Suppressor macrophage treated with lipopolysaccharide for 1 hour (primary cell): Measurements from ENCODE around the gene B9D2.

ENCODE experiments used
- DNase-seq, 3 donors: peaks; one replicate each; pipeline ENCODE4 v3.0.0-alpha.2; 2020 to 2022

B9D2 gene

DNA sequence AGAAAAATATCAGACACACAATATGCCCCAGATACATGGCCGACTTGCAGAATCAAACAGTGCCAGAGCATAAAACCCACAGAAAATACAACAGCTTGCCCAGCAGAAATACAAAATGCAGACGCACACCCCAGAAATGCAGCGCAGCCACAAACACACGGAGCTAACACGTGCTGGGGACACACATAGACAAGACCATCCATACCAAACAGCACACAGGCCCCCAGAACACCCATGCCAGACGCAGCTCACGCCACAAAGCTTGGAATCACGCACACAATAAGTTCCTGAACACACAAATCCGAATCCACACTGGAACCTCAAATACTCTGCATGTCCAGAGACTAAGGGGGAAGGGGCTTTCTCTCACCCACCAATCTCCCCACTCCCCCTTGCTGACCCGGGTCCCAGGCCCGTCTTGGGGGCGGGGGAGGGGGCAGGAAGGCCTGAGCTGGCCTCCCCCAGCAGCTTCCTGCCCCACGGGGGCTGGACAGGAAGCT lies 36.8 kb downstream of the B9D2 start:
- DNase-seq: peak in 2 of 3 donors; percentile 19 to 27

DNA sequence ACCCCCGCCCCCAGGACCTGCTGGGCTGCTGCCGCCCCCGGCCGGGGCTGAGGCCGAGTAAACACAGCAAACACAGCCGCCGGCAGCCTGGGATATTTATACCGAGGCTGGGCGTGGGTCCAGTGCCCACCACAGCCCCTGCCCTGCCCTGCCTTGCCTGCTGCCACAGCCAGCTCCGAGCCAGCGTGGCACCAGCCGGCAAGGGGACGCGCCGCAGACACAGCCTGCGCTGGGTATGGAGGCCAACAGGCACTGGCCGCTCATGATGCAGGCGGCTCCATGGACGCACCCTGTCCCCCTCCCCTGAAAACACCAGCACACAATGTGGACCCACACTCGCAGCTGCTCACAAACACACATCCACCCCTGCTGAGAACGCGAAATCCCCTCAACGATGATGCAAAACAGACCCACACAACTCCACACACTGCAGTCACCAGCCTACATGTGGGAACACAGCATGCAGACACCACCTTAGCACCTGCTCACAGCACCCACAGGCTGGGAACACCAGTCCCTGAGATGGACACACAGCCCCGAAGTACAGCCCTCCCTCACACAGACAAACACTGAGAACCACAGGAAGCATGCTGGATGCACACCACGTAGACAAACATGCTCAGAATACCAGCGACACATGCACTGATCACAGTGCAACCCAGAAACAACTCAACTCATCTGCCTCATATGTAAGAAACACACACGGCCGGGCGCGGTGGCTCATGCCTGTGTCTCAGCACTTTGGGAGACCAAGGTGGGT lies 37.8 kb downstream of the B9D2 start:
- peak in 2 of 3 donors; percentile 30 to 31 for DNase-seq

- no peak for DNase-seq
These were observed 38.4 kb downstream of the B9D2 start for GRCh38 chr19:41325640-41325946.

GRCh38 chr19:41324921-41325639 lies 38.9 kb downstream of the B9D2 start:
- peak in 2 of 3 donors; percentile 47 to 49 for DNase-seq

- DNase-seq: peak; percentile 54 to 60 (median 54)
These were observed 39.7 kb downstream of the B9D2 start for GRCh38 chr19:41324231-41324702.

GRCh38 chr19:41323430-41324125 lies 40.4 kb downstream of the B9D2 start:
- peak; percentile 58 to 74 (median 61) for DNase-seq

DNA sequence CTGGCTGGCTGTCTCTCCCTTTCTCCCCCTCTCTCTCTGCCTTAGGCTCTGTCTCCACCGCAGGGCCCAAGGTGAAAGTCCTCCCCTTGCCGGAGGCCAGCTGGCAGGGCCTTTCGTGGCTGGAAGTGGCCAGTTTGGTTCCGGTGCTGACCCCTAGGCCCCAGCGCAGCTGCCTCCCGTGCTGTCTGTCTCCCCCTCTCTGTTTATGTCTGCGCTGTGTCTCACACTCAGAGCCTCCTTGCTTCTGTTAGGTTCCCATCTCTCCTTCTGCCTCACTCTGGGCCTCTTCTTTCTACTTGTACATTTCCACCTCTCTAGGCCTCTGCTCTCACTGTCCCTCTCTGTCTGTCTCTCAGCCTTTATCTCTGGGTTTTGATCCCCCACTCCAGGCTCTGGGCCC lies 40.9 kb downstream of the B9D2 start:
- no peak for DNase-seq

GRCh38 chr19:41322451-41322850 lies 41.5 kb downstream of the B9D2 start:
- DNase-seq: no peak

GRCh38 chr19:41321600-41322270 lies 42.2 kb downstream of the B9D2 start:
- DNase-seq: peak; percentile 65 to 69 (median 68)

GRCh38 chr19:41321204-41321599 lies 42.7 kb downstream of the B9D2 start:
- DNase-seq: no peak

DNA sequence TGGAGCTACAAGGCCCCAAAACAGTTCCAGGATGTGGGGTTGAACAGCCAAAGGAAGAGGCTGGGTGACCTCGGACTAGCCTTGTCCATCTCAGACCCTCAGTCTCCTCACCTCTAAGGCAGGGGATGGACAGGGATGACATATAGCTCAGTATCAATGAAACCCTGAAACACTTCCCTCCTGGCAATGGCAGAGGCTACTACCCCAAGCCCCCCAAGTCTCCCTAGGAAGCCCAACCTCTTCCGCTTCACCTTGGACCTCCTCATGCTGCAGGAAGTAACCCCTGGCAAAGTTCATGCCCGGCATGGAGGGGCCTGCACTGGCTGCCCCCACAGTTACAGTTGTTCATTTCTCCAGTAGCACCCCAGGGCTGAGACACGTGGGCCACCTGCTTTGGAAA lies 43.4 kb downstream of the B9D2 start:
- no peak for DNase-seq

- no peak for DNase-seq
These were observed 43.8 kb downstream of the B9D2 start for GRCh38 chr19:41320185-41320518.

- DNase-seq: no peak
These were observed 44.3 kb downstream of the B9D2 start for GRCh38 chr19:41319500-41320184.

DNA sequence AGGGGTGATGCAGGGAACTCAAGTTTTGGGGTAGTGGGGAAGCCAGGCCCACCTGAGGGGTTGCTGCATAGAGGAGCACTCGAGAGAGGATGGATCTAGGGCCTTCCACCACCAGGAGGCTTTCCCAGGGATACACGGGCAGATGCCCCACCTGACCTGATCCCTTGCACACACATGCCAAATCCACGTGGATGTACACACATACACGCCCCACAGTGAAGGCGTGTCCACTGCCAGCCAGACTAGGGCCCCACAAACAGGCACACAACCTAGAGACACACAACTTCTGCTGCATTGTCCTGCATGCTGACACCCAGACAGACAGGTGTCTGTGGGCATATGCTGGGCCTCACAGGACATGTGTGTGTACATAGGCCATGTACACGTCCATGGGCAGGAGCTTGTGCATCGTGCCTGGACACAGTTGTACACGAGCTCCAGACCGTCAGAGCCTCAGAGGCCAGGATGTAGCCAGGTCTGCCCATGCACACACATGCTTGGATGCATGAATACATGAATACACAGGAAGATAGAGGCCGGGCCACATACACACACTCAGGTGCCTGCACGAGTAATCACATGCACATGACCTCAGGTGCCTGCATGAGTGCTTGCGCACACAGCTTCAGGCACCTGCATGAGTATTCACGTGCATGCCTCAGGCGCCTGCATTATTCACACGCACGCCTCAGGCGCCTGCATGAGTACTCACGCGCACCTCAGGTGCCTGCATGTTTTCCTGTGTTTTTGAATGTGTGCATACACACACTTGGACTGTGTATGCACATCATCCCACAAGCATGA lies 45.1 kb downstream of the B9D2 start:
- no peak for DNase-seq

GRCh38 chr19:41316306-41316920 lies 47.5 kb downstream of the B9D2 start:
- DNase-seq: no peak

DNA sequence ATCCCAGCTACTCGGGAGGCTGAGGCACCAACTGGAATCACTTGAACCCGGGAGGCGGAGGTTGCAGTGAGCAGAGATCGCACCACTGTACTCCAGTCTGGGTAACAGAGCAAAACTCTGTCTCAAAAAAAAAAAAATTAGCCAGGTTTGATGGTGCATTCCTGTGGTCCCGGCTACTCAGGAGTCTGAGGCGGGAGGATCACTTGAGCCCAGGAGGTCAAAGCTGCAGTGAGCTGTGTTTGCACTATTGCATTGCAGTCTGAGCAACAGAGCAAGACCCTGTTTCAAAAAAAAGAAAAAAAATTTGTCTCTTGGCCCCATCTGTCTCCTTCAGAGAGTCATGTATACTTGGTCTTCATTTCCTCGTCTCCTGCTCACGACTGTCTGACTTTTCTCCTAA lies 52.3 kb downstream of the B9D2 start:
- DNase-seq: no peak

- DNase-seq: no peak
These were observed 52.9 kb downstream of the B9D2 start for GRCh38 chr19:41311072-41311471.

DNA sequence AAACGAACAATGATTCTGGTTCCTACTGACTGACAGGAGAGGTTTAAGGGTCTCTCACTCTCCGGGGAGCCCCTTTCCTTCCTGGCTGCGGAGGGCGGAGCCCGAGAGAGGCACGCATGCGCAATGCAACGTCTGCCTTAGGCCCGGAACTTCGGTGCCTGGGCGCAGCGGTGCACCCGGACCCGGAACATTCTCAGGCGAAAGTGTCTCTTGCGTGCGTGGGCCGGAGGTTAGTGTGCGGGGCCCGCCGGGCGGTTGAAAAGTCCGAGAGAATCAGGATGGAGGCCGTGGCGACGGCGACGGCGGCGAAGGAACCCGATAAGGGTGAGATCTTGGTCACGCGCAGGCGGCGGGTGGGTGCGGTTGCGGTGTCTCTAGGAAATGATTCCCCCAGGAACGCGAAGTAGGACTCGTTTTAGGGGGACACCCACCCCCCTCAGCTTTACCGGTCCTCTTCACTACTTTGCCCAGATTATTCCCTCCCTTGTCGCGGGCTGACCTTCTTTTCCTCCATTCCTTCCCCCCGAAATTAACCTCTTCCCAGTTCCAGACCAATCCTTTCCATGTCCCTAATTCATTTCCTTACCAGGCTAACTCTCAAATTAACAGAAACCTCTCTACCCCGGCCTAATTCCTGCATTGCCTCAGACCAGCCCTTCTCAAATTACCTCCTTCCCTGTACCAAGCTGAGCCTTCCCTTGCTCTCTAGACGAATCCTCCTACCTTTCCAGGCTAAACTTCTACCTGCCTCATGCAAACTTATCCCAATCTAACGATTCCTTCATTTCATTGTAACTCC lies 53.7 kb downstream of the B9D2 start, which contains the start of gene CCDC97:
Gene CCDC97 (plus strand): TSS at position 140 of the 799 bp plus-strand sequence. CDS start 139 bp downstream, at position 279.
- DNase-seq: peak; percentile 90 to 94 (median 93)

GRCh38 chr19:41309180-41310032 lies 54.5 kb downstream of the B9D2 start:
- DNase-seq: peak; percentile 52 to 63 (median 59)
